ENCODE measurements around the gene GPR180. TPM values are rescaled to one million over a fixed set of nuclear protein-coding genes. Genes with fewer than 3 reads are reported as not detected.

The GPR180 gene
- total and polyA plus RNA-seq, 10 of the 15 experiments (the other 5 are each of a cell fraction or from before 2014, with no cell fraction given), result 1.6 to 7.2 (median 5.3) TPM

- no TSS peak for BruUV-seq (replicated peaks)
- intact Hi-C loops (cut with micrococcal nuclease; ENCODE audit: unreplicated experiment), result loop anchor here (2.0 to 10.0 kb wide), 3 partner anchors 281 to 805 kb away; no protein-coding TSS in a partner anchor
Observed at GRCh38 chr13:94673851-94674250, 72.2 kb downstream of the GPR180 start.

More at GRCh38 chr13:94673851-94674250, 72.2 kb downstream of the GPR180 start:
- Histone ChIP-seq H3K9me3 (replicated peaks; ENCODE audit: control insufficient read depth, insufficient read depth, low read length) (no peaks in the 10 kb centered on the region), H3K4me1 (ENCODE audit: control insufficient read depth, insufficient read depth, low read length) (no peaks in the 10 kb centered on the region), H4K20me1 (ENCODE audit: control insufficient read depth, insufficient read depth) (no peaks in the 10 kb centered on the region), H3K4me2 (ENCODE audit: control insufficient read depth, insufficient read depth) (no peak overlapping the region), H3K4me3 (no peak overlapping the region), H3K36me3 (ENCODE audit: control insufficient read depth in 2 of 2, insufficient read depth in 2 of 2, low read length in 1 of 2) (no peaks in the 10 kb centered on the region), H3K27me3 (replicated peaks in 1 of 2; ENCODE audit: control insufficient read depth in 2 of 2, insufficient read depth in 2 of 2, low read length in 1 of 2) (no peaks in the 10 kb centered on the region; a peak in 2 of 4 replicates), H3K79me2 (ENCODE audit: control insufficient read depth, insufficient read depth, low read length) (no peaks in the 10 kb centered on the region), H2AFZ (ENCODE audit: control insufficient read depth, low read depth, low read length) (no peak overlapping the region), H3K9ac (ENCODE audit: control insufficient read depth, insufficient read depth, low read length) (no peak overlapping the region), H3K27ac (ENCODE audit: control insufficient read depth, insufficient read depth) (no peak overlapping the region)
- ChIA-PET RAD21 (ENCODE audit: unreplicated experiment) (interaction anchor here (5.7 kb wide), 1 partner anchor 730 kb away, joined by 36 read pairs; no protein-coding TSS in a partner anchor), SMC1A (ENCODE audit: uncharacterized antibody, unreplicated experiment) (interaction anchor here (0.6 to 2.0 kb wide), 3 partner anchors 23 to 805 kb away, joined by 3 to 16 read pairs (median 4); no protein-coding TSS in a partner anchor), POLR2A (interaction anchor here (0.8 kb wide), 1 partner anchor 8 kb away, joined by 3 read pairs; no protein-coding TSS in a partner anchor), CTCF (interaction anchor here (0.6 to 6.2 kb wide), 16 partner anchors 8 to 1597 kb away, joined by 3 to 47 read pairs (median 5); no protein-coding TSS in a partner anchor)
- in situ Hi-C loops (cut with MboI), result loop anchor here (10.0 kb wide), 2 partner anchors 731 to 801 kb away; no protein-coding TSS in a partner anchor
- no peak for TF ChIP-seq ZNF217 (IDR thresholded peaks at IDR 0.05)
- no peak for TF ChIP-seq NBN (IDR thresholded peaks at IDR 0.05)
- no peak for TF ChIP-seq BCLAF1 (IDR thresholded peaks at IDR 0.05)
- no peak for TF ChIP-seq EP300 (IDR thresholded peaks at IDR 0.05; ENCODE audit: borderline replicate concordance in 1 of 2, control insufficient read depth in 1 of 2, low read depth in 2 of 2, low read length in 2 of 2)
- no peak for TF ChIP-seq ZNF24 (IDR thresholded peaks at IDR 0.05)
- no peak for TF ChIP-seq SMAD5 (IDR thresholded peaks at IDR 0.05; ENCODE audit: low read depth)
- no peak for TF ChIP-seq HDAC6 (IDR thresholded peaks at IDR 0.05; ENCODE audit: unreplicated experiment)
- no peak for TF ChIP-seq ATF2 (IDR thresholded peaks at IDR 0.05; ENCODE audit: low read length)
- no peak for TF ChIP-seq ZNF687 (IDR thresholded peaks at IDR 0.05)
- no peak for TF ChIP-seq SMARCA5 (IDR thresholded peaks at IDR 0.05)
- no peak for TF ChIP-seq ZNF622 (IDR thresholded peaks at IDR 0.05)
- TF ChIP-seq CBX3 (IDR thresholded peaks at IDR 0.05; ENCODE audit: borderline replicate concordance, low read depth), result no peak
- no peak for TF ChIP-seq BHLHE40 (IDR thresholded peaks at IDR 0.05; ENCODE audit: borderline replicate concordance in 1 of 2, low read depth in 2 of 2, low read length in 1 of 2)
- TF ChIP-seq STAT1 (conservative IDR thresholded peaks at IDR 0.05), result no peak
- TF ChIP-seq RB1 (IDR thresholded peaks at IDR 0.05; ENCODE audit: borderline replicate concordance), result no peak
- no peak for TF ChIP-seq SMAD1 (IDR thresholded peaks at IDR 0.05; ENCODE audit: low read depth, partially characterized antibody)
- TF ChIP-seq NR2C1 (IDR thresholded peaks at IDR 0.05), result no peak
- WGBS (ENCODE audit: insufficient coverage, insufficient replicate concordance, low lambda C conversion rate, missing lambda C conversion rate), result 27% methylated on average over 5 of the region's 5 CpGs
- DNase-seq (ENCODE audit: low read depth, low spot score) (no peak), FAIRE-seq (no peak), ATAC-seq (no peak)
